ENCODE measurements around the gene NECTIN1. TPM values are rescaled to one million over a fixed set of nuclear protein-coding genes. Genes with fewer than 3 reads are reported as not detected.

The NECTIN1 gene
- total RNA-seq, 1 experiment from 2014 or later, result 19.9 TPM

DNA sequence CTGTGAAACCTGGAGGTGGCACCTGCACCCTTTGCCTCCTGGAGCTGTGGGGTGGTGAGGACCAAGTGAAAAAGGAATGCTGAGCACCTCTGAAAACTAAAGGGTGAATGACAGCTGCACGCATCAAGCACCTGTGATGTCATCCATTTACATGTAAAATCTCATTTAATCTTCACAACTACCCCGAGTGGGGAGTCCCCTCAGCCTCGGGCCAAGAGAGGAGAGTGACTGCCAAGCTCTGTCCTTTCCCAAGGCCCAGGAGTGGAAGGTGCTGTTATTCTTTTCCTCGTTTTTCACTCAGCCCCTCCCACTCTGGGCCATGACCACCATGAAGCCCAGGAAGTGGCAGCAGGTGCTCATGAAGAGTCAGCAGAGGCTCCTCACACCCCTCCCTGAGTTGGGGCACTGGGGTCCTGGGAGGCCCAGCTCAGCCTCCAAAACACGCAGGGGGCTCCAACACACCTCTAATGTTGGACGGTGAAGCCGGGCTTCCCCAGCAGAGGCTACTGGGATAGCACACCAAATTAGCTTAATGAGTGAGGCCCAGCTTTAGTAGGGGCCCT is 35.7 kb downstream of the NECTIN1 start:
- Histone ChIP-seq H4K20me1 (ENCODE audit: low read length) (no peaks in the 10 kb centered on the region), H2AFZ (ENCODE audit: low read length) (no peak overlapping the region), H3K27me3 (ENCODE audit: low read length) (no peaks in the 10 kb centered on the region), H3K4me1 (ENCODE audit: insufficient read depth, low read length) (no peaks in the 10 kb centered on the region), H3K79me2 (ENCODE audit: low read length) (no peaks in the 10 kb centered on the region), H3K4me3 (ENCODE audit: low read length) (no peak overlapping the region), H3K4me2 (ENCODE audit: low read length) (no peak overlapping the region), H3K27ac (ENCODE audit: low read length) (no peak overlapping the region), H3K9ac (ENCODE audit: low read length) (no peak overlapping the region), H3K9me3 (ENCODE audit: low read length) (no peaks in the 10 kb centered on the region), H3K36me3 (ENCODE audit: low read depth, low read length) (no peaks in the 10 kb centered on the region), H3F3A (ENCODE audit: low read length, unreplicated experiment) (no peaks in the 10 kb centered on the region), H3K9me2 (replicated peaks; ENCODE audit: low read length) (no peaks in the 10 kb centered on the region)
- CTCF ChIA-PET, result no interaction called here
- intact Hi-C loops (cut with micrococcal nuclease), result no loop called here
- POLR2A ChIA-PET (ENCODE audit: unreplicated experiment), result no interaction called here
- no TSS peak for BruUV-seq (replicated peaks)
- DNase-seq, result no peak
- TF ChIP-seq EZH2phosphoT487 (IDR thresholded peaks at IDR 0.05; ENCODE audit: borderline replicate concordance, low read length) (no peak), EZH2 (IDR thresholded peaks at IDR 0.05; ENCODE audit: low read length, unreplicated experiment) (no peak)
- TF ChIP-seq, protein P1, sequence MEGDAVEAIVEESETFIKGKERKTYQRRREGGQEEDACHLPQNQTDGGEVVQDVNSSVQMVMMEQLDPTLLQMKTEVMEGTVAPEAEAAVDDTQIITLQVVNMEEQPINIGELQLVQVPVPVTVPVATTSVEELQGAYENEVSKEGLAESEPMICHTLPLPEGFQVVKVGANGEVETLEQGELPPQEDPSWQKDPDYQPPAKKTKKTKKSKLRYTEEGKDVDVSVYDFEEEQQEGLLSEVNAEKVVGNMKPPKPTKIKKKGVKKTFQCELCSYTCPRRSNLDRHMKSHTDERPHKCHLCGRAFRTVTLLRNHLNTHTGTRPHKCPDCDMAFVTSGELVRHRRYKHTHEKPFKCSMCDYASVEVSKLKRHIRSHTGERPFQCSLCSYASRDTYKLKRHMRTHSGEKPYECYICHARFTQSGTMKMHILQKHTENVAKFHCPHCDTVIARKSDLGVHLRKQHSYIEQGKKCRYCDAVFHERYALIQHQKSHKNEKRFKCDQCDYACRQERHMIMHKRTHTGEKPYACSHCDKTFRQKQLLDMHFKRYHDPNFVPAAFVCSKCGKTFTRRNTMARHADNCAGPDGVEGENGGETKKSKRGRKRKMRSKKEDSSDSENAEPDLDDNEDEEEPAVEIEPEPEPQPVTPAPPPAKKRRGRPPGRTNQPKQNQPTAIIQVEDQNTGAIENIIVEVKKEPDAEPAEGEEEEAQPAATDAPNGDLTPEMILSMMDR (conservative IDR thresholded peaks at IDR 0.05; ENCODE audit: low read depth, low read length), result no peak
- ATAC-seq, result no peak

DNA sequence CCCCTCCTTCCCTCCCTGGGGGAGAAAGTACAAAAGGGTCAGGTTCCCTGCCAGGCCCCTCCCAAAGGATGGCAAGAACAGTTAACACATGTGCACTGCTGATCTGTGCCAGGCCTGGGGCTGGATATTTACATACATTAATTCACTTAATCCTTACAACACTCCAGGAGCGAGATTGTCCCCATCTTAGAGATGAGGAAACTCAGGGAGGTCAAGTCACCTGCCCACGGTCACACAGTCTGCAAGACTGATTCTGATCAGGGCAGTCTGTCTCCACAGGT is 36.5 kb downstream of the NECTIN1 start:
- Histone ChIP-seq H3K4me2 (ENCODE audit: low read length) (no peak overlapping the region), H3K27me3 (ENCODE audit: low read length) (no peaks in the 10 kb centered on the region), H3K9me3 (ENCODE audit: low read length) (no peaks in the 10 kb centered on the region), H3K27ac (ENCODE audit: low read length) (no peak overlapping the region), H3K9ac (ENCODE audit: low read length) (no peak overlapping the region), H2AFZ (ENCODE audit: low read length) (no peak overlapping the region), H3K36me3 (ENCODE audit: low read depth, low read length) (no peaks in the 10 kb centered on the region), H3K9me2 (replicated peaks; ENCODE audit: low read length) (no peaks in the 10 kb centered on the region), H4K20me1 (ENCODE audit: low read length) (no peaks in the 10 kb centered on the region), H3K79me2 (ENCODE audit: low read length) (no peaks in the 10 kb centered on the region), H3F3A (ENCODE audit: low read length, unreplicated experiment) (no peaks in the 10 kb centered on the region), H3K4me3 (ENCODE audit: low read length) (no peak overlapping the region), H3K4me1 (ENCODE audit: insufficient read depth, low read length) (no peaks in the 10 kb centered on the region)
- TF ChIP-seq EZH2phosphoT487 (IDR thresholded peaks at IDR 0.05; ENCODE audit: borderline replicate concordance, low read length), result no peak
- TF ChIP-seq EZH2 (IDR thresholded peaks at IDR 0.05; ENCODE audit: low read length, unreplicated experiment), result no peak
- TF ChIP-seq, protein P1 (conservative IDR thresholded peaks at IDR 0.05; ENCODE audit: low read depth, low read length), result no peak
- ATAC-seq (no peak), DNase-seq (no peak)
- no TSS peak for BruUV-seq (replicated peaks)
- intact Hi-C loops (cut with micrococcal nuclease), result no loop called here
- CTCF ChIA-PET, result no interaction called here
- POLR2A ChIA-PET (ENCODE audit: unreplicated experiment), result no interaction called here

DNA sequence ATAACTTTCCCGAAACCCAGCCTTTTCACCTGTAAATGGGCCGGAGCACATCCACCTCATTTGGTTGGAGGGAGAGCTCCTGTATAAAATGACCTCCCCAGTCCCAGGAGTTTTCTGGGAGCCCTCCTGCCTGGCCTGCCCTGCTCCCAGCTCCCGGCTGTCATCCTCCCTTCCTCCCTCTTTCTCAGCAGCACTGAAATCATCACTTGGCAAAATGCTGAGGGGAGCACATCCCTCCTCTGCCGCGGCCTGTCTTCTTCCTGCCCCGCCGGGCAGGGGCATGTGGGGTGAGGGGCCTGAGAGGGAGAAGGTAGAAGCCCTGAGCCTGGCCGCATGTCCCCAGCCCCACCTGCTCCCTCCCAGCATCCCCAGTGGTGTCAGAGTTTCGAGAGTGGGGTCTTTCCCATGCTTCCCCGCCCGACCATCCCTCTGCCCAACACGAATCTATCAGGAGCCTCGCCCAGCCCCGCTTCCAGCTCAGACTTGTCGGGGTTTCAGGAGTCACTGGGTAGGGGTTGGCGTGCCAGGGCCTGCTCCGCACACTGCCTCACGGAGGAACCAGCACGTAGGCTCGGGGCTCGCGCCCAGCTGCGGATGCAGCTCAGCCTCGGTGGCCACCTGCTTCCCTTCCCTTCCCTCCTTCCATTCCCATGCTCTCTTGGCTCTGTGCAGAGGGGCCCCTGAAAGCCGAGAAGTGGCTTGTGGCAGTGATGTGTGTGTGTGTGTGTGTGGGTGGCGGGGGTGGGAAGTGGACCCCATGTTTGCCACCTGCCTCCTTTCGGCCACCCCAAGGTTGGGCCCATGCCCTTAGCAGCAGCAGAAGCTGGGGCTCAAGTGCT is 37.1 kb downstream of the NECTIN1 start:
- intact Hi-C loops (cut with micrococcal nuclease), result no loop called here
- H3K9me2 ChIP-seq (replicated peaks; ENCODE audit: low read length), result no peaks in the 10 kb centered on the region
- H3K4me3 ChIP-seq (ENCODE audit: low read length), result no peak overlapping the region
- no peaks in the 10 kb centered on the region for H3F3A ChIP-seq (ENCODE audit: low read length, unreplicated experiment)
- ChIA-PET CTCF (interaction anchor here (0.6 kb wide), 1 partner anchor 445 kb away, joined by 3 read pairs; no protein-coding TSS in a partner anchor), POLR2A (ENCODE audit: unreplicated experiment) (no interaction called here)
- H4K20me1 ChIP-seq (ENCODE audit: low read length), result no peaks in the 10 kb centered on the region
- no peaks in the 10 kb centered on the region for H3K36me3 ChIP-seq (ENCODE audit: low read depth, low read length)
- no peak overlapping the region for H3K27ac ChIP-seq (ENCODE audit: low read length)
- no peak for DNase-seq
- no TSS peak for BruUV-seq (replicated peaks)
- H3K9me3 ChIP-seq (ENCODE audit: low read length), result no peaks in the 10 kb centered on the region
- ATAC-seq, result no peak
- H2AFZ ChIP-seq (ENCODE audit: low read length), result no peak overlapping the region
- H3K9ac ChIP-seq (ENCODE audit: low read length), result no peak overlapping the region
- H3K4me1 ChIP-seq (ENCODE audit: insufficient read depth, low read length), result no peaks in the 10 kb centered on the region
- no peaks in the 10 kb centered on the region for H3K79me2 ChIP-seq (ENCODE audit: low read length)
- no peak for TF ChIP-seq EZH2phosphoT487 (IDR thresholded peaks at IDR 0.05; ENCODE audit: borderline replicate concordance, low read length)
- no peak for TF ChIP-seq EZH2 (IDR thresholded peaks at IDR 0.05; ENCODE audit: low read length, unreplicated experiment)
- TF ChIP-seq, protein P1 (conservative IDR thresholded peaks at IDR 0.05; ENCODE audit: low read depth, low read length), result no peak
- H3K27me3 ChIP-seq (ENCODE audit: low read length), result no peaks in the 10 kb centered on the region
- H3K4me2 ChIP-seq (ENCODE audit: low read length), result no peak overlapping the region

Measured in PC-3 (cell line).